HCT116 (cell line): ENCODE data around the gene MICAL3. TPM values are rescaled to one million over a fixed set of nuclear protein-coding genes. Genes with fewer than 3 reads are reported as not detected.
A peak's percentile ranks its signal among the peaks of the same experiment; 100 is the strongest.
"Not testable (repeated sequence)": the region's sequence is repeated elsewhere in the genome, so short reads cannot be mapped to it uniquely, and the experiment has no call there.

Experiments
- ATAC-seq: fragments of 200-7000 bp; cut with Tn5 transposase; 2 replicates; pipeline ENCODE4 v1.9.1; 2020; ENCODE audit warnings: mild to moderate bottlenecking, moderate library complexity
- BruUV-seq: library from RNA; stranded (reverse); fragments of 400-500 nt; replicated peaks from 2 replicates; lab custom pipeline; 2021; lab: Mats Ljungman, UMichigan
- CTCF ChIA-PET: fragments of 300-600 bp; sonication (Branson Sonifier 250); formaldehyde crosslinking; loops from one replicate; lab custom pipeline; 2021; ENCODE audit warnings: antibody characterized with exemption; lab: Charles Lee
- POLR2A ChIA-PET: fragments of 300-600, 350-600 bp; sonication (Branson Sonifier 250); formaldehyde crosslinking; loops from one replicate; lab custom pipeline; 2021; ENCODE audit warnings: antibody characterized with exemption; lab: Charles Lee
- RAD21 ChIA-PET, 2 experiments: fragments of 300-600 bp; sonication (Branson Sonifier 250); formaldehyde crosslinking; loops; one replicate each; lab custom pipeline; 2023; ENCODE audit warnings: low total read pairs in 2 of 2; ENCODE audit not compliant: uncharacterized antibody in 2 of 2, unreplicated experiment in 2 of 2, low non-redundant PET in 1 of 2; lab: Charles Lee
- DNase-seq: peaks from one replicate; pipeline ENCODE4 v3.0.0-alpha.2; 2010; ENCODE audit warnings: low read depth, low spot score
- H2AFZ ChIP-seq: fragments of 200-600 bp; shearing (Covaris generic), sonication (generic); 2 replicates; pipeline ENCODE4 v1.6.1; 2017; ENCODE audit warnings: low read depth, mixed run types, mixed read lengths, antibody characterized with exemption, low read length; ENCODE audit not compliant: poor library complexity, severe bottlenecking
- H3K27ac ChIP-seq: 2 replicates; pipeline ENCODE4 v1.5.1; 2012; ENCODE audit warnings: low read depth, low read length
- H3K27me3 ChIP-seq: fragments of 200-600 bp; sonication (generic); 2 replicates; pipeline ENCODE4 v1.6.1; 2016; ENCODE audit warnings: mixed run types, low read length, mixed read lengths; ENCODE audit not compliant: insufficient read depth
- H3K36me3 ChIP-seq, 2 experiments: fragments of 200-500 bp in 1 of 2; fragments of 200-600 bp in 1 of 2; sonication (Bioruptor generic) in 1 of 2; sonication (generic) in 1 of 2; 2 replicates each; pipeline versions ENCODE4 v1.5.1 to v1.6.1; 2014 to 2016; ENCODE audit warnings: low read length in 2 of 2, inconsistent platforms in 1 of 2, mixed read lengths in 1 of 2, mixed run types in 1 of 2; ENCODE audit not compliant: insufficient read depth in 2 of 2, control insufficient read depth in 1 of 2
- H3K4me1 ChIP-seq, 2 experiments: fragments of 200-600 bp in 1 of 2; sonication (generic) in 1 of 2; 2 replicates each; pipeline versions ENCODE4 v1.5.1 to v1.6.1; 2012 to 2017; ENCODE audit warnings: low read length in 2 of 2, inconsistent platforms in 1 of 2, mild to moderate bottlenecking in 1 of 2, mixed read lengths in 1 of 2, mixed run types in 1 of 2, moderate library complexity in 1 of 2; ENCODE audit not compliant: insufficient read depth in 2 of 2, control insufficient read depth in 1 of 2
- H3K4me2 ChIP-seq: fragments of 200-600 bp; sonication (generic); 2 replicates; pipeline ENCODE4 v1.6.1; 2017; ENCODE audit warnings: mixed run types, low read length, mixed read lengths
- H3K4me3 ChIP-seq, 2 experiments: fragments of 200-600 bp in 1 of 2; sonication (generic) in 1 of 2; replicated peaks in 1 of 2; 2 replicates each; pipeline ENCODE4 v1.5.1; 2011 to 2016; ENCODE audit warnings: low read length in 2 of 2, control low read depth in 1 of 2, low read depth in 1 of 2, mild to moderate bottlenecking in 1 of 2, mixed read lengths in 1 of 2, mixed run types in 1 of 2
- H3K79me2 ChIP-seq: fragments of 200-600 bp; sonication (generic); 2 replicates; pipeline ENCODE4 v1.6.1; 2017; ENCODE audit warnings: mild to moderate bottlenecking, mixed run types, low read length, moderate library complexity, mixed read lengths; ENCODE audit not compliant: insufficient read depth
- H3K9ac ChIP-seq: fragments of 200-600 bp; sonication (generic); 2 replicates; pipeline ENCODE4 v1.6.1; 2016; ENCODE audit warnings: low read length, mixed read lengths
- H3K9me2 ChIP-seq: fragments of 200-600 bp; sonication (generic), shearing (Covaris generic); 2 replicates; pipeline ENCODE4 v1.6.1; 2017; ENCODE audit warnings: mixed run types, mild to moderate bottlenecking, moderate library complexity; ENCODE audit not compliant: insufficient read depth
- H3K9me3 ChIP-seq, 2 experiments: fragments of 200-500 bp in 1 of 2; fragments of 200-600 bp in 1 of 2; sonication (Bioruptor generic) in 1 of 2; sonication (generic) in 1 of 2; 2 replicates each; pipeline ENCODE4 v1.6.1; 2014 to 2017; ENCODE audit warnings: low read length in 2 of 2, mixed read lengths in 2 of 2, inconsistent platforms in 1 of 2, low read depth in 1 of 2, mild to moderate bottlenecking in 1 of 2, mixed run types in 1 of 2, moderate library complexity in 1 of 2; ENCODE audit not compliant: control insufficient read depth in 1 of 2, insufficient read depth in 1 of 2
- H4K20me1 ChIP-seq: fragments of 200-600 bp; sonication (generic), shearing (Covaris generic); 2 replicates; pipeline ENCODE4 v1.6.1; 2017; ENCODE audit warnings: mixed run types, mild to moderate bottlenecking, moderate library complexity; ENCODE audit not compliant: insufficient read depth
- ELF1 ChIP-seq: IDR thresholded peaks from 2 replicates; pipeline ENCODE4 v1.6.1; 2012; ENCODE audit warnings: low read depth, borderline replicate concordance
- EZH2phosphoT487 ChIP-seq: fragments of 200-600 bp; IDR thresholded peaks from 2 replicates; pipeline ENCODE4 v1.6.1; 2018; ENCODE audit warnings: antibody characterized with exemption, borderline replicate concordance
- FOSL1 ChIP-seq: IDR thresholded peaks from 2 replicates; pipeline ENCODE4 v1.6.1; 2012; ENCODE audit warnings: low read depth
- POLR2A ChIP-seq: IDR thresholded peaks from 2 replicates; pipeline ENCODE4 v1.7.0; 2011; ENCODE audit warnings: borderline replicate concordance; ENCODE audit not compliant: insufficient read depth, insufficient read length; ENCODE audit errors: extremely low read depth
- POLR2AphosphoS5 ChIP-seq: IDR thresholded peaks from 2 replicates; pipeline ENCODE4 v1.6.1; 2011; ENCODE audit warnings: mild to moderate bottlenecking, low read depth, low read length, moderate library complexity
- TCF7L2 ChIP-seq: IDR thresholded peaks from 2 replicates; pipeline ENCODE4 v1.7.0; 2011; ENCODE audit warnings: borderline replicate concordance, inconsistent platforms; ENCODE audit not compliant: insufficient read depth, insufficient read length; ENCODE audit errors: extremely low read depth
- intact Hi-C: fragments of 100-400 bp; cut with micrococcal nuclease; formaldehyde crosslinking; loops from 2 replicates; pipeline ENCODE4 v1.10.0; 2022
- total RNA-seq: library from RNA; stranded (reverse); gene quantifications from one replicate; pipeline ENCODE4 v1.2.1, GENCODE V29; 2021; ENCODE audit not compliant: unreplicated experiment
- TF ChIP-seq, protein P1 (sequence below): IDR thresholded peaks from 2 replicates; pipeline ENCODE4 v1.6.1; 2011; ENCODE audit warnings: mild to moderate bottlenecking, low read length, moderate library complexity; ENCODE audit not compliant: insufficient replicate concordance; ENCODE audit errors: extremely low read depth

Gene MICAL3
- total RNA-seq, 1 experiment from 2014 or later = 30.8 TPM

DNA sequence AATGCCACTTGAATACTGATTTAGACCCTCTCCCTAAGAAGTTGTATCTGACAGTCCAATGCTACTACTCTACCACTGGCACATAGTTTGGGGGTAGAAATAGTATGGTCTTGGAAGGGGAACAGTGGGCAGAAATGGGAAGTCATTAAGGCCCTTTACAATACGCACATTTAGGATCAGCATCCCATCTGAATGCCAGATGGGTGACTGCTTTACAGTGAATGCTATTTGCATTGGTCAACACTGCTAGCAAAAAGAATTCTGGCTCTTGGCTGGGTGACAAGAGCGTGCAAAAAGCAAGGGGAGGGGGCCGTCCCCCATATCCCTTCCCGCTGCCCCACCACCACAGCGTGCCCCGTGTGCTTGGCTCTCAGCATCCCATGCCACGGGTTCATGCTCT, 145.4 kb downstream of the MICAL3 start:
- TF ChIP-seq ELF1 = no peak
- TF ChIP-seq POLR2AphosphoS5 = no peak
- no peak for TF ChIP-seq EZH2phosphoT487
- no peak for TF ChIP-seq TCF7L2
- TF ChIP-seq, protein P1, sequence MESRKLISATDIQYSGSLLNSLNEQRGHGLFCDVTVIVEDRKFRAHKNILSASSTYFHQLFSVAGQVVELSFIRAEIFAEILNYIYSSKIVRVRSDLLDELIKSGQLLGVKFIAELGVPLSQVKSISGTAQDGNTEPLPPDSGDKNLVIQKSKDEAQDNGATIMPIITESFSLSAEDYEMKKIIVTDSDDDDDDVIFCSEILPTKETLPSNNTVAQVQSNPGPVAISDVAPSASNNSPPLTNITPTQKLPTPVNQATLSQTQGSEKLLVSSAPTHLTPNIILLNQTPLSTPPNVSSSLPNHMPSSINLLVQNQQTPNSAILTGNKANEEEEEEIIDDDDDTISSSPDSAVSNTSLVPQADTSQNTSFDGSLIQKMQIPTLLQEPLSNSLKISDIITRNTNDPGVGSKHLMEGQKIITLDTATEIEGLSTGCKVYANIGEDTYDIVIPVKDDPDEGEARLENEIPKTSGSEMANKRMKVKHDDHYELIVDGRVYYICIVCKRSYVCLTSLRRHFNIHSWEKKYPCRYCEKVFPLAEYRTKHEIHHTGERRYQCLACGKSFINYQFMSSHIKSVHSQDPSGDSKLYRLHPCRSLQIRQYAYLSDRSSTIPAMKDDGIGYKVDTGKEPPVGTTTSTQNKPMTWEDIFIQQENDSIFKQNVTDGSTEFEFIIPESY = no peak
- TF ChIP-seq, all 23 proteins: peak for 0
- ChIA-PET RAD21 (no interaction called here), POLR2A (no interaction called here), CTCF (no interaction called here)
- ATAC-seq (no peak), DNase-seq (no peak)
- no peaks in the 10 kb centered on the region for H3K9me3 ChIP-seq
- no peaks in the 10 kb centered on the region for H3K4me1 ChIP-seq
- H3K79me2 ChIP-seq = no peaks in the 10 kb centered on the region
- H3K27me3 ChIP-seq = no peaks in the 10 kb centered on the region
- no peak overlapping the region for H3K27ac ChIP-seq
- intact Hi-C loops = no loop called here
- H3K4me3 ChIP-seq = no peak overlapping the region
- H3K9ac ChIP-seq = no peak overlapping the region
- H3K4me2 ChIP-seq = no peak overlapping the region
- no TSS peak for BruUV-seq
- no peak overlapping the region for H2AFZ ChIP-seq
- H3K9me2 ChIP-seq = no peaks in the 10 kb centered on the region
- no peaks in the 10 kb centered on the region for H4K20me1 ChIP-seq
- peaks cover 0 to 11% of the 10 kb centered on the region in 2 experiments; a peak in 3 of 4 replicates for H3K36me3 ChIP-seq

DNA sequence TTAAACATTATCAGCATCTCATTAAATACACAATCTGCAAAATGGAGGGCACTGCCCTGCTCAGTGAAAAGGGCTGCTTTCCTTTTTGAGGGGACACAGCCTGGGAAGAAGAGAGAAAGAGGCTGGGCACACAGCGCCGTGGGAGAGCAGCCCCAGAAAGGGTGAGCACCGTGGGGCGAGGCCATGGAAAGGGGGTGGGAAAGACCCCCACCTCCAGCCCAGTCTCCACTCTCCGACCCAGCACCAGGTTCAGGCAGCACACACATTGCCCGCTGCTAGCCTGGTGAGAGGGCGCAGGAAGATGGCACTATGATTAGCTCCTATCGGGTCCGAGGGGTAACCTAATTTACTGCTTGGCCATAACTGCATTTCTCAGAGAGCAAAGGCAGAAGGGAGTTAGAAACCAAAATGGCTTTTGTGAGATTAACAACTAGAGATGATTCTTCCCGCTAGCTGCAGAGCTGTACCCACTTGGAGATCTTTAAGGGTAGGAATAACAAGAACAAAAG, 146.1 kb downstream of the MICAL3 start:
- RAD21 ChIA-PET = no interaction called here
- CTCF ChIA-PET = no interaction called here
- intact Hi-C loops = no loop called here

DNA sequence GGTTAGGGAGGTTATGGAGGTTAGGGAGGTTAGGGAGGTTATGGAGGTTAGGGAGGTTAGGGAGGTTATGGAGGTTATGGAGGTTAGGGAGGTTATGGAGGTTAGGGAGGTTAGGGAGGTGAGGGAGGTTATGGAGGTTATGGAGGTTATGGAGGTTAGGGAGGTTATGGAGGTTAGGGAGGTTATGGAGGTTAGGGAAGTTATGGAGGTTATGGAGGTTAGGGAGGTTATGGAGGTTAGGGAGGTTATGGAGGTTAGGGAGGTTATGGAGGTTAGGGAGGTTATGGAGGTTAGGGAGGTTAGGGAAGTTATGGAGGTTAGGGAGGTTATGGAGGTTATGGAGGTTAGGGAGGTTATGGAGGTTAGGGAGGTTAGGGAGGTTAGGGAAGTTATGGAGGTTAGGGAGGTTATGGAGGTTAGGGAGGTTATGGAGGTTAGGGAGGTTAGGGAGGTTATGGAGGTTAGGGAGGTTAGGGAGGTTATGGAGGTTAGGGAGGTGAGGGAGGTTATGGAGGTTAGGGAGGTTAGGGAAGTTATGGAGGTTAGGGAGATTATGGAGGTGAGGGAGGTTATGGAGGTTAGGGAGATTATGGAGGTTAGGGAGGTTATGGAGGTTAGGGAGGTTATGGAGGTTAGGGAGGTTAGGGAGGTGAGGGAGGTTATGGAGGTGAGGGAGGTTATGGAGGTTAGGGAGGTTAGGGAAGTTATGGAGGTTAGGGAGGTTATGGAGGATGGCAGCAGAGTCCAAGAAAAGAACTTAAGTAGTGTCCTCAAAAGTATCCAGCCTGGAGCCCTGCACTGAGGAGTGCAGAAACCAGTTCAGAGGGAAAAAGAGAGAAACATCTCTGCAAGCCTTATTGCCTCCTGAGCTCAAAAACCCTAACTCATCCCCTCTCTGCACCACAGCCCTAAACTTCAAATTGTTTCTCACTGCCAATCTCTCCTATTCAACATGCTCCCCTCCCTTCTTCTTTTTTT, 147.2 kb downstream of the MICAL3 start:
- H3K27me3 ChIP-seq, POLR2A ChIA-PET, H3K4me3 ChIP-seq, H3K79me2 ChIP-seq, H2AFZ ChIP-seq, H3K27ac ChIP-seq, H4K20me1 ChIP-seq, DNase-seq, RAD21 ChIA-PET, ATAC-seq, H3K9me2 ChIP-seq, CTCF ChIA-PET, H3K4me1 ChIP-seq, H3K4me2 ChIP-seq, H3K9me3 ChIP-seq, H3K9ac ChIP-seq, intact Hi-C loops: not testable (repeated sequence)
- BruUV-seq = TSS peak; percentile 55
- H3K36me3 ChIP-seq = peaks cover 4 to 16% of the 10 kb centered on the region in 2 experiments; a peak in 3 of 4 replicates

More for the DNA sequence above, 146.1 kb downstream of the MICAL3 start:
- H3K4me1 ChIP-seq = no peaks in the 10 kb centered on the region
- no peaks in the 10 kb centered on the region for H3K27me3 ChIP-seq
- H3K9me3 ChIP-seq = no peaks in the 10 kb centered on the region
- BruUV-seq = no TSS peak
- POLR2A ChIA-PET = no interaction called here
- H3K9me2 ChIP-seq = no peaks in the 10 kb centered on the region
- TF ChIP-seq FOSL1 = no peak
- no peak for TF ChIP-seq TCF7L2
- TF ChIP-seq POLR2A = no peak
- no peak for TF ChIP-seq ELF1
- H3K9ac ChIP-seq = no peak overlapping the region
- no peak overlapping the region for H3K27ac ChIP-seq
- no peak overlapping the region for H3K4me3 ChIP-seq
- H3K36me3 ChIP-seq = peaks cover 0 to 9% of the 10 kb centered on the region in 2 experiments; a peak in 3 of 4 replicates
- H4K20me1 ChIP-seq = no peaks in the 10 kb centered on the region
- H3K4me2 ChIP-seq = no peak overlapping the region
- H2AFZ ChIP-seq = no peak overlapping the region
- DNase-seq (no peak), ATAC-seq (no peak)
- H3K79me2 ChIP-seq = no peaks in the 10 kb centered on the region
